HEK293 (cell line): ENCODE measurements around the gene HMCN1.

ENCODE experiments used
- BCL6B ChIP-seq: fragments of 450-650 bp; formaldehyde crosslinking; IDR thresholded peaks from 2 replicates; pipeline ENCODE4 v1.5.1; 2017; ENCODE audit warnings: missing biosample characterization, missing genetic modification characterization
- YY2 ChIP-seq: fragments of 450-650 bp; formaldehyde crosslinking; IDR thresholded peaks from 2 replicates; pipeline ENCODE4 v1.5.1; 2016; ENCODE audit warnings: missing biosample characterization, missing genetic modification characterization
- ZNF501 ChIP-seq: fragments of 450-650 bp; formaldehyde crosslinking; IDR thresholded peaks from 2 replicates; pipeline ENCODE4 v1.5.1; 2016; ENCODE audit warnings: missing biosample characterization, missing genetic modification characterization
- ZNF530 ChIP-seq: fragments of 450-650 bp; formaldehyde crosslinking; IDR thresholded peaks from 2 replicates; pipeline ENCODE4 v1.5.1; 2016; ENCODE audit warnings: low read depth, missing biosample characterization, missing genetic modification characterization
- ZNF843 ChIP-seq: fragments of 450-650 bp; formaldehyde crosslinking; IDR thresholded peaks from 2 replicates; pipeline ENCODE4 v1.5.1; 2016; ENCODE audit warnings: missing biosample characterization, missing genetic modification characterization
- ZSCAN30 ChIP-seq: fragments of 450-650 bp; IDR thresholded peaks from 2 replicates; pipeline ENCODE4 v1.5.1; 2018; ENCODE audit warnings: missing biosample characterization, mild to moderate bottlenecking, missing genetic modification characterization, moderate library complexity
- TF ChIP-seq, protein P1 (sequence below): fragments of 450-650 bp; formaldehyde crosslinking; IDR thresholded peaks from 2 replicates; pipeline ENCODE4 v1.5.1; 2016; ENCODE audit warnings: missing biosample characterization, missing genetic modification characterization
- TF ChIP-seq, protein P2 (sequence below): fragments of 450-650 bp; IDR thresholded peaks from 2 replicates; pipeline ENCODE4 v1.5.1; 2018; ENCODE audit warnings: missing biosample characterization, mild to moderate bottlenecking, missing genetic modification characterization
- TF ChIP-seq, protein P3 (sequence below): fragments of 450-650 bp; formaldehyde crosslinking; IDR thresholded peaks from 2 replicates; pipeline ENCODE4 v1.5.1; 2017; ENCODE audit warnings: missing biosample characterization, missing genetic modification characterization

DNA sequence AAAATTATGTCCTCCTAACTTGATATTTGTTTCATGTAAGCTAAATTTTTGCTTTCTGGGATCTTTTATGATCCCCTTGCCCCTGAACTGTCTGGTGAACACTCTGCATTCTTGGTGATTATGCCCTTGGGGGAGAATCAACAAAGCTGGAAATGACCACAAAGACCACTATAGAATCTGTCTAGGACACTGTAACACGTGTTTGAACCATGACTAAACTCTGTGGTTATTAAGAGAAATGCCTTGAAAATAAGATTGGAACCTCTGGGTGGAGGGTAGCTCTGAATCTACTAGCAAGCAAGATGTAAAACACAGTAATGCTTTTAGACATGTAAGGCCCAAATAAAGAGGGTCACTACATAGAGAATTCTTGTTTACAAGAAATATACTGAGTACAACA is 237.5 kb downstream of the HMCN1 start:
- TF ChIP-seq, protein P1, sequence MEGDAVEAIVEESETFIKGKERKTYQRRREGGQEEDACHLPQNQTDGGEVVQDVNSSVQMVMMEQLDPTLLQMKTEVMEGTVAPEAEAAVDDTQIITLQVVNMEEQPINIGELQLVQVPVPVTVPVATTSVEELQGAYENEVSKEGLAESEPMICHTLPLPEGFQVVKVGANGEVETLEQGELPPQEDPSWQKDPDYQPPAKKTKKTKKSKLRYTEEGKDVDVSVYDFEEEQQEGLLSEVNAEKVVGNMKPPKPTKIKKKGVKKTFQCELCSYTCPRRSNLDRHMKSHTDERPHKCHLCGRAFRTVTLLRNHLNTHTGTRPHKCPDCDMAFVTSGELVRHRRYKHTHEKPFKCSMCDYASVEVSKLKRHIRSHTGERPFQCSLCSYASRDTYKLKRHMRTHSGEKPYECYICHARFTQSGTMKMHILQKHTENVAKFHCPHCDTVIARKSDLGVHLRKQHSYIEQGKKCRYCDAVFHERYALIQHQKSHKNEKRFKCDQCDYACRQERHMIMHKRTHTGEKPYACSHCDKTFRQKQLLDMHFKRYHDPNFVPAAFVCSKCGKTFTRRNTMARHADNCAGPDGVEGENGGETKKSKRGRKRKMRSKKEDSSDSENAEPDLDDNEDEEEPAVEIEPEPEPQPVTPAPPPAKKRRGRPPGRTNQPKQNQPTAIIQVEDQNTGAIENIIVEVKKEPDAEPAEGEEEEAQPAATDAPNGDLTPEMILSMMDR (tag by site-specific recombination): no peak
- TF ChIP-seq ZNF530 (tag by site-specific recombination): no peak
- TF ChIP-seq, protein P2, sequence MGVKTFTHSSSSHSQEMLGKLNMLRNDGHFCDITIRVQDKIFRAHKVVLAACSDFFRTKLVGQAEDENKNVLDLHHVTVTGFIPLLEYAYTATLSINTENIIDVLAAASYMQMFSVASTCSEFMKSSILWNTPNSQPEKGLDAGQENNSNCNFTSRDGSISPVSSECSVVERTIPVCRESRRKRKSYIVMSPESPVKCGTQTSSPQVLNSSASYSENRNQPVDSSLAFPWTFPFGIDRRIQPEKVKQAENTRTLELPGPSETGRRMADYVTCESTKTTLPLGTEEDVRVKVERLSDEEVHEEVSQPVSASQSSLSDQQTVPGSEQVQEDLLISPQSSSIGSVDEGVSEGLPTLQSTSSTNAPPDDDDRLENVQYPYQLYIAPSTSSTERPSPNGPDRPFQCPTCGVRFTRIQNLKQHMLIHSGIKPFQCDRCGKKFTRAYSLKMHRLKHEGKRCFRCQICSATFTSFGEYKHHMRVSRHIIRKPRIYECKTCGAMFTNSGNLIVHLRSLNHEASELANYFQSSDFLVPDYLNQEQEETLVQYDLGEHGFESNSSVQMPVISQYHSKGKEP: no peak
- TF ChIP-seq ZSCAN30 (tag by site-specific recombination): no peak
- TF ChIP-seq BCL6B (tag by site-specific recombination): no peak
- TF ChIP-seq ZNF843: no peak
- TF ChIP-seq, protein P3, sequence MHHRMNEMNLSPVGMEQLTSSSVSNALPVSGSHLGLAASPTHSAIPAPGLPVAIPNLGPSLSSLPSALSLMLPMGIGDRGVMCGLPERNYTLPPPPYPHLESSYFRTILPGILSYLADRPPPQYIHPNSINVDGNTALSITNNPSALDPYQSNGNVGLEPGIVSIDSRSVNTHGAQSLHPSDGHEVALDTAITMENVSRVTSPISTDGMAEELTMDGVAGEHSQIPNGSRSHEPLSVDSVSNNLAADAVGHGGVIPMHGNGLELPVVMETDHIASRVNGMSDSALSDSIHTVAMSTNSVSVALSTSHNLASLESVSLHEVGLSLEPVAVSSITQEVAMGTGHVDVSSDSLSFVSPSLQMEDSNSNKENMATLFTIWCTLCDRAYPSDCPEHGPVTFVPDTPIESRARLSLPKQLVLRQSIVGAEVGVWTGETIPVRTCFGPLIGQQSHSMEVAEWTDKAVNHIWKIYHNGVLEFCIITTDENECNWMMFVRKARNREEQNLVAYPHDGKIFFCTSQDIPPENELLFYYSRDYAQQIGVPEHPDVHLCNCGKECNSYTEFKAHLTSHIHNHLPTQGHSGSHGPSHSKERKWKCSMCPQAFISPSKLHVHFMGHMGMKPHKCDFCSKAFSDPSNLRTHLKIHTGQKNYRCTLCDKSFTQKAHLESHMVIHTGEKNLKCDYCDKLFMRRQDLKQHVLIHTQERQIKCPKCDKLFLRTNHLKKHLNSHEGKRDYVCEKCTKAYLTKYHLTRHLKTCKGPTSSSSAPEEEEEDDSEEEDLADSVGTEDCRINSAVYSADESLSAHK (tag by site-specific recombination): no peak
- TF ChIP-seq YY2 (tag by site-specific recombination): no peak
- no peak for TF ChIP-seq ZNF501 (tag by site-specific recombination)
